AG04449 (cell line): Measurements from ENCODE around the gene SAMD4B.
A peak's percentile ranks its signal among the peaks of the same experiment; 100 is the strongest.

Experiments used
- CTCF ChIA-PET: fragments of 350-600 bp; formaldehyde crosslinking; extraction: SDS; loops from one replicate; lab custom pipeline; 2021; ENCODE audit warnings: antibody characterized with exemption; lab: Yijun Ruan, JAX
- POLR2A ChIA-PET: fragments of 400-600, 350-600 bp; formaldehyde crosslinking; extraction: SDS; loops from one replicate; lab custom pipeline; 2020; ENCODE audit warnings: antibody characterized with exemption, inconsistent platforms; lab: Yijun Ruan, JAX
- DNase-seq: peaks from one replicate; pipeline ENCODE4 v3.0.0-alpha.2; 2010; ENCODE audit warnings: low read depth, low spot score
- H3K4me3 ChIP-seq: 2 replicates; pipeline ENCODE4 v1.5.1; 2011; ENCODE audit warnings: low read depth, mild to moderate bottlenecking, control low read depth, low read length
- TF ChIP-seq, protein P1 (sequence below): IDR thresholded peaks from one replicate; pipeline ENCODE4 v1.5.1; 2011; ENCODE audit warnings: mild to moderate bottlenecking, moderate library complexity, low read length, control low read depth, inconsistent platforms; ENCODE audit not compliant: insufficient read depth; ENCODE audit errors: missing control alignments

The SAMD4B gene

DNA sequence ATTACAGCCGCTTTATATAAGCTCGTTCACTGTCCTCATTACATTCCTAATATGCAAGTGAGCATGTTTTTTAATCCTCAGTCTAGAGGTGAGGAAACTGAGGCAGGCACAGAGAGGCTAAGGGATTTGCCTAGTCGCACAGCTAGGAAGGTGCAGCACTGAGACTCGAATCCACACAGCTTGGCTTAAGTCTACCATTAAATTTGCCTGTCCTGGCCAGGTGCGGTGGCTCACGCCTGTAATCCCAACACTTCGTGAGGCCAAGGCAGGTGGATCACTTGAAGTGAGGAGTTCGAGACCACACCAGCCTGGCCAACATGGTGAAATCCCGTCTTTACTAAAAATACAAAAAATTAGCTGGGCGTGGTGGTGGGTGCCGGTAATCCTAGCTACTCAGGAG is 85.5 kb downstream of the SAMD4B start:
- POLR2A ChIA-PET = interaction anchor here (0.6 to 3.4 kb wide), 7 partner anchors 8 to 26 kb away, joined by 3 to 19 read pairs (median 6); partner anchors contain the start of genes PLEKHG2, RPS16, SUPT5H and ZFP36
- H3K4me3 ChIP-seq = no peak overlapping the region
- TF ChIP-seq, protein P1, sequence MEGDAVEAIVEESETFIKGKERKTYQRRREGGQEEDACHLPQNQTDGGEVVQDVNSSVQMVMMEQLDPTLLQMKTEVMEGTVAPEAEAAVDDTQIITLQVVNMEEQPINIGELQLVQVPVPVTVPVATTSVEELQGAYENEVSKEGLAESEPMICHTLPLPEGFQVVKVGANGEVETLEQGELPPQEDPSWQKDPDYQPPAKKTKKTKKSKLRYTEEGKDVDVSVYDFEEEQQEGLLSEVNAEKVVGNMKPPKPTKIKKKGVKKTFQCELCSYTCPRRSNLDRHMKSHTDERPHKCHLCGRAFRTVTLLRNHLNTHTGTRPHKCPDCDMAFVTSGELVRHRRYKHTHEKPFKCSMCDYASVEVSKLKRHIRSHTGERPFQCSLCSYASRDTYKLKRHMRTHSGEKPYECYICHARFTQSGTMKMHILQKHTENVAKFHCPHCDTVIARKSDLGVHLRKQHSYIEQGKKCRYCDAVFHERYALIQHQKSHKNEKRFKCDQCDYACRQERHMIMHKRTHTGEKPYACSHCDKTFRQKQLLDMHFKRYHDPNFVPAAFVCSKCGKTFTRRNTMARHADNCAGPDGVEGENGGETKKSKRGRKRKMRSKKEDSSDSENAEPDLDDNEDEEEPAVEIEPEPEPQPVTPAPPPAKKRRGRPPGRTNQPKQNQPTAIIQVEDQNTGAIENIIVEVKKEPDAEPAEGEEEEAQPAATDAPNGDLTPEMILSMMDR = no peak
- CTCF ChIA-PET = interaction anchor here (1.0 to 3.9 kb wide), 9 partner anchors 8 to 105 kb away, joined by 3 to 26 read pairs (median 5); partner anchors contain the start of genes EID2B, PLEKHG2 and RPS16
- DNase-seq = no peak

DNA sequence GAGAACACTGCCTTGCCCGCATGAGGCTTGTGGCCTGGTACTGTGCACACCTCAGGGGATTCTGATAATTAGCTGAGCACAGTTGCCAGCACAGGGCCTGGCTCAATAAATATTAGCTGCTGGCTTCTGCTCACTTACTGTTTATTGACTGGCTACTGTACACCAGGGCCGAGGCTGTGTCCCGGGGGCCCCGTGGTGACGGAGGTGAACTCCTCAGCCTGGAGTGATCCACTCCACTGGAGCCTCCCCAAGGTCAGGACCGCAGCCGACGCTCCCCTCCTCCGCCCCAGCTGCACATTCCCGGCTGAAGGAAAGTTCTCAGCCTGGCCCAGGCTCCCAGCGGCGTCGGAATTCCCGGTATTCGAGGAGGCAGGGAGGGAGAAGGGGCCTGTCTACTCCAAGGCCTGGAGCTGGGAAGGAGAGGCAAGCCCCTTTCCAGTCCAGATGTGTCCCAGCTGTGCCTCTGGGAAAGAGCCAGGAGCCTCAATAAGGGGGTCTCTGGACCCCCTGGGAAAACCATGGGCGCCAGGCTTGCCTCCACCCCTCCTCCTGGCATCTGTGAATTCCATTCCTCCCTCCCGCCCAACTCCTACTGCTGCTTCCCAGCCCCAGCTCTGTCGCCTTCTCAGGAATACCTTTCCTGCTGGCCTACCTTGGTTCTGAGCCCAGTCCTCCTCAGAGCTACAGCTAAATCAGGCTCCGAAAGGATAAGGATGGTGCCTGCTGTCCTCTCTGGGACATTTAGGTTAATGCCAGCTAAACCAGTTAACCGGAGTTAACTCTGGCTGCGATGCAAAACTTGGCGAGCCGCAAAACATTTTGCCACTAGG is 86.3 kb downstream of the SAMD4B start:
- DNase-seq = no peak
- peak overlapping the region; percentile 2; the same call in 1 of the 2 replicates for H3K4me3 ChIP-seq
- POLR2A ChIA-PET = interaction anchor here (0.6 to 3.4 kb wide), 8 partner anchors 8 to 52 kb away, joined by 3 to 16 read pairs (median 4); partner anchors contain the start of genes PLEKHG2, SUPT5H, TIMM50 and ZFP36
- TF ChIP-seq, protein P1 = no peak
- CTCF ChIA-PET = interaction anchor here (1.1 to 3.9 kb wide), 7 partner anchors 10 to 104 kb away, joined by 3 to 26 read pairs (median 6); partner anchors contain the start of genes EID2B and PLEKHG2

DNA sequence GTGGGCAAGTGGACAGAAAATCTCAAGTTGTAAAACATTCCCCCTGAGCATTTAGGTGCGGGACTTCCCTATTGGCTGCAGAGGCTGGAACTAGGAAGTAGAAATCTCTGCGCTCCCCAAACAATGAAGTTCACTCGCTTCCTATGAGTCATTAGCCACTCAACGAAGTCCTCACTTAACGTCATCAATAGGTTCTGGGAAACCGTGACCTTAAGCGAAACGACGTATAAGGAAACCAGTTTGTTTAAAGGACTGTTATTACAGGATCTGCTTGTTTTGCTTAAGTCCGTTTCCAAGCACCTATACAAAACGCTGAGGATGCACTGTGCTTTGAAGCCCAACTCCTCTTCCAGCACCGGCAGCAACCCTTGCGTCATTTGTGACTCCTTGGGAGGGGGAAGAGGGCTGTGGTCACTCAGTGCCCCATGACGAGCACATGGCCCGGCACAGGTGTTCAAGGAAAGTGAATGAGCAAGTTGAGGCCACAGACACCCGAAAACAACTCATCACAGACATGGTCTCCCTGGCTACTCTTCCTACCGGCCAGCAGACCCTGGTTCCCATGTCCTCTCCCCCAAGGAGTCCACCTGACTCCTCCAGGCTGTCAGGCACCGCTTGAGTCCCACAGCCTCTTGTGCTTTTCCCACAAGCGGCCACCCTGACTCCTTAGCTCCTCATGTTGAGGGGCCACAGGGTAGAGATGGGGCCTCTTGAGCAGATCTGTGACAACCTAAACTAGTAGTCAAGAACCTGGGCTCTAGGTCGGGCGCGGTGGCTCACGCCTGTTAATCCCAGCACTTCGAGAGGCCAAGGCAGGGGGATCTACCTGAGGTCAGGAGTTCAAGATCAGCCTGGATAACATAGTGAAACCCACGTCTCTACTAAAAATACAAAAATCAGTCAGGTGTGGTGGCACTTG is 88.7 kb downstream of the SAMD4B start:
- POLR2A ChIA-PET = interaction anchor here (0.7 kb wide), 1 partner anchor 94 kb away, joined by 3 read pairs; no protein-coding TSS in a partner anchor
- DNase-seq = no peak
- H3K4me3 ChIP-seq = no peak overlapping the region

DNA sequence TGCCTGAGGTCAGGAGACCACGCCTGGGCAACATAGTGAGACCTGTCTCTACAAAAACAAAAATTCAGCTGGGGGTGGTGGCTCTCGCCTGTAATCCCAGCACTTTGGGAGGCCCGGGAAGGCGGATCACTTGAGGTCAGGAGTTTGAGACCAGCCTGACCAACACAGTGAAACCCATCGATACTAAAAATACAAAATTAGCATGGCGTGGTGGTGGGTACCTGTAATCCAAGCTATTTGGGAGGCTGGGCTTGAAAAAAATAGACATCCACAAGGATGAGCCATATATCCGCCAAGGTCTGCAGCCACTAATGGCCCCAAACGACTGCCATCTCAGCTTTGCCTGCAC is 90.4 kb downstream of the SAMD4B start:
- DNase-seq = no peak
- TF ChIP-seq, protein P1 = no peak
- POLR2A ChIA-PET = interaction anchor here (0.6 to 1.1 kb wide), 5 partner anchors 12 to 92 kb away, joined by 3 to 6 read pairs (median 3); partner anchors contain the start of gene SUPT5H
- H3K4me3 ChIP-seq = no peak overlapping the region
- CTCF ChIA-PET = interaction anchor here (1.0 to 2.4 kb wide), 4 partner anchors 14 to 100 kb away, joined by 3 to 10 read pairs (median 5); partner anchors contain the start of gene EID2B

More for the DNA sequence above, 88.7 kb downstream of the SAMD4B start:
- CTCF ChIA-PET = interaction anchor here (2.4 kb wide), 1 partner anchor 33 kb away, joined by 10 read pairs; no protein-coding TSS in a partner anchor
- TF ChIP-seq, protein P1 = no peak

DNA sequence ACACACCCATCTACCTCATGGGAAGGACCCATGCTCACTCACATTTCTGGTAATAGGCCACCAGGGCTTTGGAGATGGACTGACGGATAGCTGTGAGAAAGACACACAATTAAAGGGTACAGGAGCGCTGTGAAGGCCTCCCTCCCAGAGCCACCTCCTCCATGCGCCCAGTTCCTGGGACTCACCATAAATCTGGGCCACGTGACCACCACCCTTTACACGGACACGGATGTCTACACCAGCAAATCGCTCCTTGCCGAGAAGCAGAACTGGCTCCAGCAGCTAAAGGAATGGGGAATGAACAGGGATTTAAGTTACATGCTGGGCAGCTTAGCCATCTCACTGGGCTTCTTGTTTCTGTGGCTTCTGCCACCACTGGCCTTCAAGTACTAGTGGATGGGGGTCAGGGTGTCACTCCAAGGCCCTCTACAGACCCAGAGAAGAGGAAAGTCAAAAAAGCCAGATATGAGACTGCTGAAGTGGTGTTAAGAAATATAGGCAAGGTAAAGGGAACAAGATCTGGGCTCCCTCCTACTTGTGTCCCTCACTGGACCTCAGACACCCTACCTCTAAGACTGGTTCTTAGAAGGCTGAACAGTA is 91.4 kb downstream of the SAMD4B start:
- ChIA-PET CTCF (interaction anchor here (1.0 to 1.9 kb wide), 5 partner anchors 17 to 100 kb away, joined by 4 to 6 read pairs (median 4); partner anchors contain the start of gene EID2B), POLR2A (interaction anchor here (0.8 to 1.1 kb wide), 2 partner anchors 11 to 30 kb away, joined by 3 to 6 read pairs; partner anchors contain the start of gene SUPT5H)
- H3K4me3 ChIP-seq = no peak overlapping the region; the same call in 1 of the 2 replicates

More for the DNA sequence above, 91.4 kb downstream of the SAMD4B start:
- TF ChIP-seq, protein P1 = no peak
- DNase-seq = no peak
